GM12874 (cell line): ENCODE data around the gene CLIC2.
"Not testable (repeated sequence)": the region's sequence is repeated elsewhere in the genome, so short reads cannot be mapped to it uniquely, and the experiment has no call there.

Source experiments
- TF ChIP-seq, protein P1 (sequence below): IDR thresholded peaks from 2 replicates; pipeline ENCODE4 v1.5.1; 2011; ENCODE audit warnings: low read depth, mild to moderate bottlenecking, control low read depth, low read length, moderate library complexity; ENCODE audit not compliant: insufficient read depth

Gene CLIC2

DNA sequence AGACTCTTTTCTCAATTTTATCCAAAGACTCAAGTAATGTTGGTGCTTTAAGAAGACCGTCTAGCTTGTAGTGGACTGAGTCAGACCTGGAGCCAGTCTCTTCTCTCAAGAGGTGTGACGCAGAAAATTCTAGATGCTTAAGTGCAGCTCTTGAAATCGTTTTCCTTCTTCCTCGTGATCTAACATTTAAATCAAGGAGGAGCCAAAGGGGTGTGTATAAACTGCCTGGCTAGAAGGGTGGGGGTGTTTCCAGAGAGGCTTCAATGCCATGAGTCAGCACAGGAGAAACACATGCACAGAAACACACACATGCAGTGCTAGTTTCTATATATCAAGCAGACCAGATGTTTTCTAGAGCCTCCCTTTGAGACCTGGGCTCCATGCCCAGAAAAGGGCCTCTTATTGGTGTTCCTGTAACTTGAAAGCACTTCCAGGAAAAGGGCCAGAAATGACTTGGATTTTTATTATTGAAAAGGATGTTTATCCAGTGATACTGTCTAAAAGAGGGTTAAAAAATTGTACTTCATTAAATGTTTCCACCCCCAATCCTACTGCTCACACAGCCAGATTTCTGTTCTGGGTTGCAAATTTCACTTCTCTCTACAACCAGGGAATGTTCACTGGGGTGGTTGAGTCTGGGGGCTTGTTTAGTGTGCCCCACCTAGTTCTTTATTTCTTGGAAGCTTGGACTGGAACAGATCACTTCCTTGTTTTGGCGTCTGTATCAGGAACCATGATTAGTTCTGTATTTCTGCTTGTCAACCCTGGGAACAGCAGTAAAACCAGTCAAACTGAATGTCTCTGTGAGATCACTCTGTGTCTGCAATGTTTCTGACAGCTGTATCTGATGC, at the start of gene CLIC2:
Gene CLIC2 (minus strand): TSS at position 129 of the 851 bp plus-strand sequence. CDS start 187 bp downstream, outside the sequence.
- TF ChIP-seq, protein P1, sequence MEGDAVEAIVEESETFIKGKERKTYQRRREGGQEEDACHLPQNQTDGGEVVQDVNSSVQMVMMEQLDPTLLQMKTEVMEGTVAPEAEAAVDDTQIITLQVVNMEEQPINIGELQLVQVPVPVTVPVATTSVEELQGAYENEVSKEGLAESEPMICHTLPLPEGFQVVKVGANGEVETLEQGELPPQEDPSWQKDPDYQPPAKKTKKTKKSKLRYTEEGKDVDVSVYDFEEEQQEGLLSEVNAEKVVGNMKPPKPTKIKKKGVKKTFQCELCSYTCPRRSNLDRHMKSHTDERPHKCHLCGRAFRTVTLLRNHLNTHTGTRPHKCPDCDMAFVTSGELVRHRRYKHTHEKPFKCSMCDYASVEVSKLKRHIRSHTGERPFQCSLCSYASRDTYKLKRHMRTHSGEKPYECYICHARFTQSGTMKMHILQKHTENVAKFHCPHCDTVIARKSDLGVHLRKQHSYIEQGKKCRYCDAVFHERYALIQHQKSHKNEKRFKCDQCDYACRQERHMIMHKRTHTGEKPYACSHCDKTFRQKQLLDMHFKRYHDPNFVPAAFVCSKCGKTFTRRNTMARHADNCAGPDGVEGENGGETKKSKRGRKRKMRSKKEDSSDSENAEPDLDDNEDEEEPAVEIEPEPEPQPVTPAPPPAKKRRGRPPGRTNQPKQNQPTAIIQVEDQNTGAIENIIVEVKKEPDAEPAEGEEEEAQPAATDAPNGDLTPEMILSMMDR = no peak

DNA sequence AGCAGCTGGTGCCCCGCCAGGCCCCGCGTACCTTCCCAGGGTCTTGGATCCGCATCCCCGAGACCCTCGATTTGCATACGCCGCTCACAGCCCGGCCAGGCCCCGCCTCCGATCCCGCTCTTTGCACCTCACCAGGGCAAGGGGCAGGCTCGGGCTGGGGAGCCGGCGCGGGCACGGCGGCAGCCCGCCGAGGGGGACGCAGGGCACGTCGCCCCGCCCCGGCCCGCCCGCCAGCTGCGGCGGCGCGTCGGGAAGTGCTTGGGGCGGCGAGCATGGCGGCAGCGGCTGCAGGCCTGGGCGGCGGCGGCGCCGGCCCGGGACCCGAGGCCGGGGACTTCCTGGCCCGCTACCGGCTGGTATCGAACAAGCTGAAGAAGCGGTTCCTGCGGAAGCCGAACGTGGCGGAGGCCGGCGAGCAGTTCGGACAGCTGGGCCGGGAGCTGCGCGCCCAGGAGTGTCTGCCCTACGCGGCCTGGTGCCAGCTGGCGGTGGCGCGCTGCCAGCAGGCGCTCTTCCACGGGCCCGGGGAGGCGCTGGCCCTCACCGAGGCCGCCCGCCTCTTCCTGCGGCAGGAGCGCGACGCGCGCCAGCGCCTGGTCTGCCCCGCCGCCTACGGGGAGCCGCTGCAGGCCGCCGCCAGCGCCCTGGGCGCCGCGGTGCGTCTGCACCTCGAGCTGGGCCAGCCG, 47.6 kb upstream of the CLIC2 start, which contains the start of gene F8A2:
Gene F8A2 (plus strand): TSS at position 253 of the 686 bp plus-strand sequence. CDS start 20 bp downstream, at position 273.
- TF ChIP-seq, protein P1 = not testable (repeated sequence)

DNA sequence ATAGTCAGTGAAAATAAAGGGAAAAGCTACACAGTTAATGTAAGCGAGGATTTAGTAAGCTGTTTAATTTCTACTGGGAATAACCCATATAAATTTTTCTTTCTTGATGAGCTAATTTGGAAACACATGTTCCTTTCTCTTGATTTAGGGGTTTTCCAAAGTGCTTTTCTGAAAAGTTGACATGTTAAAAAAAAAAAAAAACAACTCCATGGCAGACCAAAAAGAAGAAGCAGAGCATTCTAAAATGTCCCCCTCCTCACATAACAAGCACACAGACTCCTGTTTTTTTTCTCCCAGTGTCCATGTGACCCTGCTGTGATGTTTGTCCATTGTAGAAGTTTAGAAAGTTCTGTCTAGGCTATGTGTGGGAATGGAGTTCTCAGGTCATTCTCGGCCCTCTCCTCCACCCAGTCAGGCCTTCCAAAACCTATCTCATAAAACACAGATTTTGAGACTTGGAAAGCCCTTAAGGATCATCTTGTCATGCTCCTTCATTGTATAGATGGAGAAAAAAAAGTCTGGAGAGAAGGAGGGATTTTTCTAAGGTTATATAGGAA, 792 bp downstream of the CLIC2 start:
- TF ChIP-seq, protein P1 = no peak

DNA sequence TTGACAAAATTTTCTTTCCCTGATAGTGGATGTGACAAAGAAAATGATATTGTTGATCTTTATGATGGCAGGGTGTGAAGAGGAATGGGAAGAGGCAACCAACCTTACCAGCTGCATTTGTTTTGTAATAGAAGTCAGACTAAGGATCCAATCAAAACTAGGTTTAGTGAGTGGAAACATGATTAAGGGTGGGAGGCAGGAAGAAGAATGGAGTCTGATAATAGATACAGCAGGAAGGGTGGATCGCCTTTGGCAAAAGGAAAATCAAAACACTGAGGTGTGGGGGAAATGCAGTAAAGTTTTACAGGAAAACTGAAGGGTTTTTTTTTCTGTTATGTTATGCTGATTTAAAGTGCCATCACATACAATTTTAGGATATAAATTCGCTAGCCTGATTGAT, 3.4 kb downstream of the CLIC2 start:
- TF ChIP-seq, protein P1 = no peak

DNA sequence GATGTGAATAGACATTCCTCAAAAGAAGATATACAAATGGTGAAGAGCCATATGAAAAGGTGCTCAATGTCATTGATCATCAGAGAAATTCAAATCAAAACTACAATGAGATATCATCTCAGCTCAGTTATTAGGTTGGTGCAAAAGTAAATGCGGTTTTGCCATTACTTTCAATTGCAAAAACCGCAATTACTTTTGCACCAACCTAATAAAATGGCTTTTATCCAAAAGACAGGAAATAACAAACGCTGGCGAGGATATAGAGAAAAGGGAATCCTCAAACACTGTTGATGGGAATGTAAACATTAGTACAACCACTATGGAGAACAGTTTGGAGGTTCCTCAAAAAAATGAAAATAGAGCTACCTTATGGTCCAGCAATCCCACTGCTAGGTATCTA, 5.1 kb downstream of the CLIC2 start:
- TF ChIP-seq, protein P1 = no peak

DNA sequence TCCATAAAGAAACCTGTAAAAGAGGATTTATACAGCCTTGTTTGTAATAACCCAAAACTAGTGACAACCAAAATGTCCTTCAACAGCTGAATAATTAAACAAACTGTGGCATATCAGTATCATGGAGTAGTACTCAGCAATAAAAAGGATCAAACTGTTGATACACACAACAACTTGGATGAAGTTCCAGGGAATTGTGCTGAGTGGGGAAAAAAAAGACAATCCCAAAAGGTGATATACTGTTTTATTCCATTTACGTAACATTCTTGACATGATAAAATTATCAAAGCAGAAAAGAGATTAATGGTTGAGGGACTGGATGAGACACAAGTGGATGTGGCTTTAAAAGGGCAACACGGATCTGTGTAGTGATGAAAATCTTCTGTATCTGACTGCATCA, 7.8 kb downstream of the CLIC2 start:
- TF ChIP-seq, protein P1 = no peak

DNA sequence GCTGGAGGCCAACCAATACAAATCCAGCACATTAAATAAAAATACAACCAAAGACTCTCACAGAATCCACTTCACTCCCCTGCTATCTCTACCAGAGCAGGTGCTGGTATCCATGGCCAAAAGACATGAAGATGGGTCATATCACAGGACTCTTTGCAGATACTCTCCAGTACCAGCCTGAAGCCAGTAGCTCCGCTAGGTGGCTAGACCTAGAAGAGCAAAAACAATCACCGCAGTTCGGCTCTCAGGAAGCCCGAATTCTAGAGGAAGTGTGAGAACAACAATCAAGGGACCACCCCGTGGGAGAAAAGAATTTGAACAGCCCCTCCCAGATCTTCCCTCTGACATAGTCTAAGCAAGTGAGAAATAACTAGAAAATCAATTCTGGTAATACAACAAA, 20.2 kb downstream of the CLIC2 start:
- TF ChIP-seq, protein P1 = no peak
